GM19467 (cell line): ENCODE data around the gene PIM3.

Experiments
- ATAC-seq: cut with Tn5 transposase; IDR thresholded peaks from one replicate; pipeline ENCODE4 v1.9.1; 2021; ENCODE audit warnings: mild to moderate bottlenecking, moderate library complexity; ENCODE audit not compliant: unreplicated experiment

PIM3 gene

GRCh38 chr22:49966041-49966773 lies 5.6 kb downstream of the PIM3 start:
- ATAC-seq, result no peak

- no peak for ATAC-seq
These were observed 6.5 kb downstream of the PIM3 start for GRCh38 chr22:49966774-49967705.

- ATAC-seq, result no peak
These were observed 7.2 kb downstream of the PIM3 start for GRCh38 chr22:49967706-49968208.

- no peak for ATAC-seq
These were observed 7.8 kb downstream of the PIM3 start for GRCh38 chr22:49968313-49968830.

- ATAC-seq, result no peak
These were observed 8.5 kb downstream of the PIM3 start for GRCh38 chr22:49968831-49969661.

GRCh38 chr22:49969751-49970527 lies 9.4 kb downstream of the PIM3 start:
- ATAC-seq, result no peak

GRCh38 chr22:49970528-49971231 lies 10.1 kb downstream of the PIM3 start:
- peak; percentile 36 for ATAC-seq

GRCh38 chr22:49971232-49972162 lies 10.9 kb downstream of the PIM3 start:
- peak; percentile 14 for ATAC-seq

GRCh38 chr22:49972163-49973017 lies 11.8 kb downstream of the PIM3 start:
- ATAC-seq, result no peak

- ATAC-seq, result no peak
These were observed 12.7 kb downstream of the PIM3 start for GRCh38 chr22:49973018-49973961.

GRCh38 chr22:49975543-49976389 lies 15.2 kb downstream of the PIM3 start:
- ATAC-seq, result no peak

GRCh38 chr22:49976439-49977175 lies 16.0 kb downstream of the PIM3 start:
- ATAC-seq, result no peak

- no peak for ATAC-seq
These were observed 17.0 kb downstream of the PIM3 start for GRCh38 chr22:49977578-49977977.

- no peak for ATAC-seq
These were observed 19.2 kb downstream of the PIM3 start for GRCh38 chr22:49979587-49980264.
